ENCODE data around the gene CYP2F1. TPM values are rescaled to one million over a fixed set of nuclear protein-coding genes. Genes with fewer than 3 reads are reported as not detected.
A peak's percentile ranks its signal among the peaks of the same experiment; 100 is the strongest.

The CYP2F1 gene
- total RNA-seq, 3 donors from 2014 or later (not counting 1 experiment from before 2014, with no cell fraction given) = 0.93 to 4.7 (median 4.5) TPM

DNA sequence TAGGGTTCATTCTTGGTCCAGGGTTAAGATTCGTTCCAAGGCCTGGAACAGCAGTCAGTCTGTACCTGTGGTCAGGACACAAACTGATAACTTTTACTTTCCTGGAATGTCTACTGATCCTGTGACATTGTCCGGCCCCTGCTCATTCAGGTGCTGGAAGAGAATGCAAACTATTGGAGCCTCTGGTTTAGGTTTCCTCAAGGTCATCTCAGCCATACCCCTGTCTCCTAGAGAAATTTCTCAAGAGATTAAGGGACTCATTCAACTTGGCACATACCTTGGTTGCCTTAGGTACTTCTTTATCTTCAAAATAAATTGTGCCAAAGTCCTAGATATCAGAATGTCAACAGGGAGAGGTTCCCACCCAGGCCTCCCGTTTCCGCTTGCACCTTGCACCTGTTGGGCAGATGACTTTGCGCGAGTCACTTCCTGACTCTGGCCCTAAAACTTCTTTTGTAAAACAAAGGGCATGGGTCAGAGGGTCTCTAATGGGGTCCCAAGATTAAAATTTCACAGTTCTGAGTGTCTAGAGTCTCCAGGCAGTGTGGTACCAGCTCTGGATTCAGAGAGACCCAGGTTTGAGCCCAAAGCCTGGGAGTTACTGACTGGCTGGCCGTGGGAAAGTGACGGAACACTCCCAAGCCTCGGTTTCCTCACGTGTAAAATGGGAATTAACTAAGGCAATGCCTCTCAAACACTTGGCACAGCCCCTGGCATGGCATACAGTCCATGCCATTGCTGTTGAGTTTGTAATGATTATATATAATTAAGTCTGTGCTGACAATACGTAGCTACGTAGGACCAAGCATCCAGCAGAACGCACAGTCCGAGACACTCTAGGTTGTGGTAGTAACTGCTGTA, 52.9 kb downstream of the CYP2F1 start:
- TF ChIP-seq, protein P1, sequence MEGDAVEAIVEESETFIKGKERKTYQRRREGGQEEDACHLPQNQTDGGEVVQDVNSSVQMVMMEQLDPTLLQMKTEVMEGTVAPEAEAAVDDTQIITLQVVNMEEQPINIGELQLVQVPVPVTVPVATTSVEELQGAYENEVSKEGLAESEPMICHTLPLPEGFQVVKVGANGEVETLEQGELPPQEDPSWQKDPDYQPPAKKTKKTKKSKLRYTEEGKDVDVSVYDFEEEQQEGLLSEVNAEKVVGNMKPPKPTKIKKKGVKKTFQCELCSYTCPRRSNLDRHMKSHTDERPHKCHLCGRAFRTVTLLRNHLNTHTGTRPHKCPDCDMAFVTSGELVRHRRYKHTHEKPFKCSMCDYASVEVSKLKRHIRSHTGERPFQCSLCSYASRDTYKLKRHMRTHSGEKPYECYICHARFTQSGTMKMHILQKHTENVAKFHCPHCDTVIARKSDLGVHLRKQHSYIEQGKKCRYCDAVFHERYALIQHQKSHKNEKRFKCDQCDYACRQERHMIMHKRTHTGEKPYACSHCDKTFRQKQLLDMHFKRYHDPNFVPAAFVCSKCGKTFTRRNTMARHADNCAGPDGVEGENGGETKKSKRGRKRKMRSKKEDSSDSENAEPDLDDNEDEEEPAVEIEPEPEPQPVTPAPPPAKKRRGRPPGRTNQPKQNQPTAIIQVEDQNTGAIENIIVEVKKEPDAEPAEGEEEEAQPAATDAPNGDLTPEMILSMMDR (IDR thresholded peaks at IDR 0.05) = no peak
- Histone ChIP-seq H3K4me1 (ENCODE audit: control insufficient read depth, insufficient read depth, low read length) (no peaks in the 10 kb centered on the region), H3K27me3 (ENCODE audit: control insufficient read depth, insufficient read depth, low read length) (no peaks in the 10 kb centered on the region), H3K4me3 (ENCODE audit: low read length) (no peak overlapping the region), H3K36me3 (ENCODE audit: control insufficient read depth, insufficient read depth, low read length) (no peaks in the 10 kb centered on the region), H3K27ac (ENCODE audit: low read length) (no peak overlapping the region), H3K9me3 (ENCODE audit: control insufficient read depth, insufficient read depth, low read length) (no peaks in the 10 kb centered on the region)
- Mint-ChIP-seq H3K36me3 (no peaks in the 10 kb centered on the region), H3K27me3 (ENCODE audit: low read depth in 2 of 2) (peaks cover 0 to 7% of the 10 kb centered on the region in 2 donors), H3K27ac (no peak overlapping the region), H3K4me3 (no peak overlapping the region), H3K9me3 (no peaks in the 10 kb centered on the region), H3K4me1 (no peaks in the 10 kb centered on the region)
- no peak for DNase-seq
- intact Hi-C loops (cut with micrococcal nuclease) = no loop called here
- 91% methylated on average over 14 of the region's 14 CpGs for WGBS (ENCODE audit: insufficient coverage)
- ATAC-seq = no peak

DNA sequence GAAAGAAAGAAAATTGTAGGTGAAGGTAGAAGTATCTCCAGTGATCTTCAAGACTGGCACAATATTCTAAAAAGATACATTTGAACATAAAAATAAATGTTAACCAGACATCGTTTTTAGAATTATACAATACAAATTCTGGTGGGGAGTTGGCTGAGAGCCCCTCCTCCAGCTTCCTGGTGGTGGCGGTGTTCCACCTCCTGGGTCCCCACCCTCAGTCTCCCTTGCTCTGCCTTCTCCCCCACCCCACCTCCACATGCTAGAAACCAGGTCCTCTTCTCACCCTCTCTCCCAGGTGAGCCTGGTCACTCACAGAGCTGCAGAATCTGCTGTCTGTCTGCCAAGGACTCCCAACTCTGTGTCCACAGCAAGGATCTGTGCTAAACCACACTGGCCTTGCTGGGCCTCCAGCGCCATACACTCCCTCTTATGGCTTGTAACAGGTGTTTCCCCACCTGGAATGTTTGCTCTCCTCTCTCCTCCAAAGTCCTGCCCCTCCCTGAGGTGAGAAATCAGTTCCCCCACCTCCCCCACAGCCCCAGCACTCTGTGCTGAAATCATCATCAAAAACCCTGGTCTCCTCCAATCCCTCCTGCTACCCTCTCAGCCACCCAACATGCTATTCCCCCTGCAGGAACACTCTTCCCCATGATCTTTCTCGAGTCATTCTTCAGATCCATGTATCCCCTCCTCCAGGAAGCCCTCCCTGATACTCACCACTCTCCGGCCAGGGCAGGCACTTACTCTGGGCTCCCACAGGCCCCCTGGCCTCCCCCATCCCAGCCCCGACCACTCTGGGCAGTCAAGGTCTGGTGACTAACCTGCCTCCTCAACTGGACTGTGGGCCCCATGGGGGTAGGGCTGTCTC, 58.3 kb downstream of the CYP2F1 start:
- peak overlapping the region in 1 of 2 donors; percentile 10 for H3K27ac Mint-ChIP-seq

DNA sequence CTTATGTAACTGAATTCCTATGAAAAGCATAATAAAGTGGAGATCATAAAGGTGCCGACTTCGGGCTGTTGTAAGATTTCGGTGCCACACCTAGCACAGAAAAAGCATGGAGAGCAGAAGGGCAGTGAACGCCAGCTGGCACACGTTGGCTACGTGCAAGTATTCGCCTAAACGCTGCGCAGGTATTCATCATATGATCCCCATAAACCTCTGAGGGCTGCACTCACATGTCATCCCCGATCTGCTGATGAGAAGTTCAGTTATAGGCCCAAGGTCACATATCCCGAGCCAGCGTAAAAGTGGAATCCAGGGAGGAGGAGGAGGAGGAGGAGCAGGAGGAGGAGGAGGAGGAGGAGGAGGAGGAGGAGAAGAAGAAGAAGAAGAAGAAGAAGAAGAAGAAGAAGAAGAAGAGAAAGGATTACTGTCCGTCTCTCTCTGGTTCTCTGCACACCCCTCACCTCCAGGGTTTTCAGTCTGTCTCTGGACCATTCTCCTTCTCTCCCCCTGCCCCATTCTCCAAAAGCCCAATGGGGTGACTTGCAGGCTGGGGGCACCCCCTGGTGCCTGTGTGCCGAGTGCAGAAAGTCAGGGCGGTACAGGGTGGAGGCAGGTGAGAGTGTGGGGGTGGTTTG, 60.2 kb downstream of the CYP2F1 start:
- no peaks in the 10 kb centered on the region for H3K9me3 Mint-ChIP-seq
- H3K27ac Mint-ChIP-seq = no peak overlapping the region
- H3K9me3 ChIP-seq (ENCODE audit: control insufficient read depth, insufficient read depth, low read length) = no peaks in the 10 kb centered on the region
- H3K36me3 Mint-ChIP-seq = no peaks in the 10 kb centered on the region
- no peak overlapping the region for H3K4me3 Mint-ChIP-seq
- H3K36me3 ChIP-seq (ENCODE audit: control insufficient read depth, insufficient read depth, low read length) = no peaks in the 10 kb centered on the region
- ATAC-seq (no peak), DNase-seq (no peak)
- no peaks in the 10 kb centered on the region for H3K27me3 Mint-ChIP-seq (ENCODE audit: low read depth in 2 of 2)
- no peak overlapping the region for H3K27ac ChIP-seq (ENCODE audit: low read length)
- no peak overlapping the region for H3K4me3 ChIP-seq (ENCODE audit: low read length)
- intact Hi-C loops (cut with micrococcal nuclease) = no loop called here
- H3K4me1 ChIP-seq (ENCODE audit: control insufficient read depth, insufficient read depth, low read length) = peaks cover 3% of the 10 kb centered on the region
- 92% methylated on average over 13 of the region's 15 CpGs for WGBS (ENCODE audit: insufficient coverage)
- peaks cover 0 to 5% of the 10 kb centered on the region in 2 donors for H3K4me1 Mint-ChIP-seq
- TF ChIP-seq, protein P1 (IDR thresholded peaks at IDR 0.05) = no peak
- H3K27me3 ChIP-seq (ENCODE audit: control insufficient read depth, insufficient read depth, low read length) = no peaks in the 10 kb centered on the region

More for the DNA sequence above, 58.3 kb downstream of the CYP2F1 start:
- Mint-ChIP-seq H3K4me1 (peaks cover 0 to 5% of the 10 kb centered on the region in 2 donors), H3K9me3 (no peaks in the 10 kb centered on the region), H3K36me3 (no peaks in the 10 kb centered on the region), H3K27me3 (ENCODE audit: low read depth in 2 of 2) (peaks cover 0 to 4% of the 10 kb centered on the region in 2 donors), H3K4me3 (no peak overlapping the region)
- no peak for DNase-seq
- Histone ChIP-seq H3K9me3 (ENCODE audit: control insufficient read depth, insufficient read depth, low read length) (no peaks in the 10 kb centered on the region), H3K36me3 (ENCODE audit: control insufficient read depth, insufficient read depth, low read length) (no peaks in the 10 kb centered on the region), H3K27ac (ENCODE audit: low read length) (no peak overlapping the region), H3K4me1 (ENCODE audit: control insufficient read depth, insufficient read depth, low read length) (peaks cover 3% of the 10 kb centered on the region), H3K4me3 (ENCODE audit: low read length) (no peak overlapping the region), H3K27me3 (ENCODE audit: control insufficient read depth, insufficient read depth, low read length) (no peaks in the 10 kb centered on the region)
- 70% methylated on average over 6 of the region's 6 CpGs for WGBS (ENCODE audit: insufficient coverage)
- intact Hi-C loops (cut with micrococcal nuclease) = no loop called here
- ATAC-seq = no peak
- TF ChIP-seq, protein P1 (IDR thresholded peaks at IDR 0.05) = no peak
